ENCODE measurements around the gene RNF10. TPM values are rescaled to one million over a fixed set of nuclear protein-coding genes. Genes with fewer than 3 reads are reported as not detected.

The RNF10 gene
- total RNA-seq, 1 donor from 2014 or later: 181 TPM

DNA sequence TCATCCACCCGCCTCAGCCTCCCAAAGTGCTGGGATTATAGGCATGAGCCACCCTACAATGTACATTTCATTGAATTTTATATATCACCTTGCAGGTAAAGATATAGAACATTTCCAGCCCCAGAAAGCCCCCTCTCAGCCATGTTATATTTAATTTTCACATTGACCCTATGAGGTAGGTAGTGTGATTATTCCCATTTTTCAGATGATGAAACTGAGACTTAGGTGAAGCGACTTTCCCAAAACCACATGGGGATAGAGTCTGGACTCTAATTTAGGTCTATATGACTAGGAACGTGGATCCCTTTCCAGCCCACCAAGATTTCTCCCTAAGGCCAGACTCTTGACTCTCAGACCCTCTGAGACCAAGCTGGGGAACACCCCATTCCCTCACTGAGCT is 62.7 kb downstream of the RNF10 start:
- DNase-seq (ENCODE audit: low read depth) (no peak), FAIRE-seq (no peak)
- Mint-ChIP-seq H3K27ac (ENCODE audit: unreplicated experiment) (no peak overlapping the region), H3K9me3 (ENCODE audit: unreplicated experiment) (peaks cover 4% of the 10 kb centered on the region), H3K27me3 (ENCODE audit: low read depth, unreplicated experiment) (peaks cover 49% of the 10 kb centered on the region), H3K4me1 (ENCODE audit: low read depth, unreplicated experiment) (no peaks in the 10 kb centered on the region), H3K4me3 (ENCODE audit: unreplicated experiment) (no peak overlapping the region), H3K36me3 (ENCODE audit: low read depth, unreplicated experiment) (no peaks in the 10 kb centered on the region)
- Histone ChIP-seq H3K4me1 (ENCODE audit: insufficient read depth, low read length) (no peaks in the 10 kb centered on the region), H3K36me3 (ENCODE audit: insufficient read depth, low read length) (no peaks in the 10 kb centered on the region), H3K27ac (ENCODE audit: low read depth, low read length) (no peak overlapping the region), H3K4me3 (ENCODE audit: insufficient read depth, low read depth, low read length) (no peak overlapping the region), H3K27me3 (ENCODE audit: insufficient read depth, low read length) (peaks cover 13% of the 10 kb centered on the region), H3K4me2 (ENCODE audit: low read length) (no peak overlapping the region), H2AFZ (ENCODE audit: low read depth, low read length) (no peak overlapping the region), H3K79me2 (ENCODE audit: insufficient read depth, low read length) (no peaks in the 10 kb centered on the region), H3K9me3 (ENCODE audit: insufficient read depth, low read depth, low read length) (no peaks in the 10 kb centered on the region), H3K9ac (ENCODE audit: low read length) (no peak overlapping the region), H4K20me1 (ENCODE audit: insufficient read depth, low read length) (no peaks in the 10 kb centered on the region)
- TF ChIP-seq EZH2 (IDR thresholded peaks at IDR 0.05; ENCODE audit: insufficient read depth, low read length): no peak
- TF ChIP-seq, protein P1, sequence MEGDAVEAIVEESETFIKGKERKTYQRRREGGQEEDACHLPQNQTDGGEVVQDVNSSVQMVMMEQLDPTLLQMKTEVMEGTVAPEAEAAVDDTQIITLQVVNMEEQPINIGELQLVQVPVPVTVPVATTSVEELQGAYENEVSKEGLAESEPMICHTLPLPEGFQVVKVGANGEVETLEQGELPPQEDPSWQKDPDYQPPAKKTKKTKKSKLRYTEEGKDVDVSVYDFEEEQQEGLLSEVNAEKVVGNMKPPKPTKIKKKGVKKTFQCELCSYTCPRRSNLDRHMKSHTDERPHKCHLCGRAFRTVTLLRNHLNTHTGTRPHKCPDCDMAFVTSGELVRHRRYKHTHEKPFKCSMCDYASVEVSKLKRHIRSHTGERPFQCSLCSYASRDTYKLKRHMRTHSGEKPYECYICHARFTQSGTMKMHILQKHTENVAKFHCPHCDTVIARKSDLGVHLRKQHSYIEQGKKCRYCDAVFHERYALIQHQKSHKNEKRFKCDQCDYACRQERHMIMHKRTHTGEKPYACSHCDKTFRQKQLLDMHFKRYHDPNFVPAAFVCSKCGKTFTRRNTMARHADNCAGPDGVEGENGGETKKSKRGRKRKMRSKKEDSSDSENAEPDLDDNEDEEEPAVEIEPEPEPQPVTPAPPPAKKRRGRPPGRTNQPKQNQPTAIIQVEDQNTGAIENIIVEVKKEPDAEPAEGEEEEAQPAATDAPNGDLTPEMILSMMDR (IDR thresholded peaks at IDR 0.05; ENCODE audit: insufficient read depth, low read depth, low read length): no peak

DNA sequence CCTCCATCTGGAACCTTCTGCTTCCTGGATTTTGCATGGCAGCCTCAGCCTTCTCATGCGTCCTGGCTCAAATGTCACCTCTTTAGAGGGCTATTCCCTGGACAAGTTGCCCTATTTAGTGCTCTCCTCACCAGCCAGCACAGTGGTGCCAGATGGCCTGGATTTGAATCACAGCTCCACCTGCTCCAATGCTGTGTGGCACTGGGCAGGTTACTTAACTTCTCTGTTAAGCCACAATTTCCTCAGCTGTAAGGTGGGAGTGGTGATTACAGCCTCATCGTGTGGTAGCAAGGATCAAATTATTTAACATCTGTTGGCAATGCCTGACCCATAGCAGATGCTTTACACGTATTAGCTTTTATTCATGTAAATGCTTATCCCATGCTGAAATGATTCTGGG is 63.7 kb downstream of the RNF10 start:
- FAIRE-seq: no peak
- Histone ChIP-seq H3K4me3 (ENCODE audit: insufficient read depth, low read depth, low read length) (no peak overlapping the region), H3K4me2 (ENCODE audit: low read length) (no peak overlapping the region), H3K79me2 (ENCODE audit: insufficient read depth, low read length) (no peaks in the 10 kb centered on the region), H3K27ac (ENCODE audit: low read depth, low read length) (no peak overlapping the region), H3K36me3 (ENCODE audit: insufficient read depth, low read length) (no peaks in the 10 kb centered on the region), H3K27me3 (ENCODE audit: insufficient read depth, low read length) (peaks cover 13% of the 10 kb centered on the region), H3K4me1 (ENCODE audit: insufficient read depth, low read length) (no peaks in the 10 kb centered on the region), H3K9ac (ENCODE audit: low read length) (no peak overlapping the region), H2AFZ (ENCODE audit: low read depth, low read length) (no peak overlapping the region), H3K9me3 (ENCODE audit: insufficient read depth, low read depth, low read length) (no peaks in the 10 kb centered on the region), H4K20me1 (ENCODE audit: insufficient read depth, low read length) (no peaks in the 10 kb centered on the region)
- Mint-ChIP-seq H3K27me3 (ENCODE audit: low read depth, unreplicated experiment) (peaks cover 46% of the 10 kb centered on the region), H3K9me3 (ENCODE audit: unreplicated experiment) (peaks cover 4% of the 10 kb centered on the region), H3K27ac (ENCODE audit: unreplicated experiment) (no peak overlapping the region), H3K4me3 (ENCODE audit: unreplicated experiment) (no peak overlapping the region), H3K36me3 (ENCODE audit: low read depth, unreplicated experiment) (no peaks in the 10 kb centered on the region), H3K4me1 (ENCODE audit: low read depth, unreplicated experiment) (no peaks in the 10 kb centered on the region)
- no peak for TF ChIP-seq EZH2 (IDR thresholded peaks at IDR 0.05; ENCODE audit: insufficient read depth, low read length)
- TF ChIP-seq, protein P1 (IDR thresholded peaks at IDR 0.05; ENCODE audit: insufficient read depth, low read depth, low read length): no peak
- DNase-seq (ENCODE audit: low read depth): no peak

DNA sequence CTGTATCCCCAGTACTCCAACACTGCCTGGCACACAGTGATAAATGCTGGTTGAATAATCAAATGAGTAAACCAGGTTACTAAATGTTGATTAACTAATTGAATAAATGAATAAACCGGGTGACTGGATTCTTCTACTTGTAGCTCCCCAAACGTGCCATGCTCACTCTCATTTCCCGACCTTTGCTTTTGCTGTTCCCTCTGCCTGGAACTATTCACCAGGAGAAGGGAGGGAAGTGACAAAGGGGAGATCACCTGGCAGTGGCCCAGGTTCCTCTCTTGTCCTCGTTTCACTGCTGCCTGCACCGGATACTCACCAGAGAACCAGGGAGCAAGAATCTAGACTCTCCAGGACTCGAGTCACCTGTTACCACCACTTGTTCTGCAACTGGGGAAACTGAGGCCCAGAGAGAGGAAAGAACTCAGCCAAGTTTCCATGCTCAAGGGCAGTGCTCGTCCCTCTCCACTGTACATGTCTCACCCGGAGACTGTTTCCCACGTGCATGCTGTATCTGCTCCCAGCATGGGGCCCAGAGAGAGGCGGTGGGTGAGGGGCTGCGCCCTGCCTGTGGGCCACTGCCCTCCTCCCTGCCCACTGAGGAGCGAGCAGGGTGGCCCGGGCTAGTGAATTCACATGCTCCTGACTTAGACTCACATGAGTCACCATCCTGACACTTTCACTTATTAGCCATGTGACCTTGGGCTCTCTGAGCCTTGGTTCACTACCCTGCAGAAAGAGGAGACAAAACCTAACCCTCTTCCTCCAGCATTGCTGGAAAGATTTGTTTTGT is 64.7 kb downstream of the RNF10 start:
- Histone ChIP-seq H3K9me3 (ENCODE audit: insufficient read depth, low read depth, low read length) (no peaks in the 10 kb centered on the region), H3K4me2 (ENCODE audit: low read length) (peak overlapping the region; percentile 29), H4K20me1 (ENCODE audit: insufficient read depth, low read length) (no peaks in the 10 kb centered on the region), H3K79me2 (ENCODE audit: insufficient read depth, low read length) (no peaks in the 10 kb centered on the region), H2AFZ (ENCODE audit: low read depth, low read length) (no peak overlapping the region), H3K27ac (ENCODE audit: low read depth, low read length) (no peak overlapping the region), H3K36me3 (ENCODE audit: insufficient read depth, low read length) (no peaks in the 10 kb centered on the region), H3K4me1 (ENCODE audit: insufficient read depth, low read length) (no peaks in the 10 kb centered on the region), H3K27me3 (ENCODE audit: insufficient read depth, low read length) (peaks cover 13% of the 10 kb centered on the region), H3K4me3 (ENCODE audit: insufficient read depth, low read depth, low read length) (no peak overlapping the region), H3K9ac (ENCODE audit: low read length) (no peak overlapping the region)
- H3K27me3 Mint-ChIP-seq (ENCODE audit: low read depth, unreplicated experiment): peaks cover 40% of the 10 kb centered on the region
- H3K4me3 Mint-ChIP-seq (ENCODE audit: unreplicated experiment): no peak overlapping the region
- no peak for TF ChIP-seq EZH2 (IDR thresholded peaks at IDR 0.05; ENCODE audit: insufficient read depth, low read length)
- TF ChIP-seq, protein P1 (IDR thresholded peaks at IDR 0.05; ENCODE audit: insufficient read depth, low read depth, low read length): no peak
- no peaks in the 10 kb centered on the region for H3K36me3 Mint-ChIP-seq (ENCODE audit: low read depth, unreplicated experiment)
- no peaks in the 10 kb centered on the region for H3K4me1 Mint-ChIP-seq (ENCODE audit: low read depth, unreplicated experiment)
- H3K9me3 Mint-ChIP-seq (ENCODE audit: unreplicated experiment): peaks cover 4% of the 10 kb centered on the region
- H3K27ac Mint-ChIP-seq (ENCODE audit: unreplicated experiment): no peak overlapping the region
- no peak for FAIRE-seq
- peak; percentile 20 for DNase-seq (ENCODE audit: low read depth)
